SK-N-SH (cell line): ENCODE data around the gene OR2AG2. TPM values are rescaled to one million over a fixed set of nuclear protein-coding genes. Genes with fewer than 3 reads are reported as not detected.

Experiments
- CTCF ChIA-PET: fragments of 300-600, 350-600 bp; formaldehyde crosslinking; extraction: SDS; loops from one replicate; lab custom pipeline; 2021; lab: Yijun Ruan, JAX
- POLR2A ChIA-PET: fragments of 350-600 bp; sonication (Branson Sonifier 250); formaldehyde crosslinking; extraction: SDS; loops from one replicate; lab custom pipeline; 2020; ENCODE audit warnings: antibody characterized with exemption, inconsistent platforms; lab: Yijun Ruan, JAX
- DNase-seq: peaks from one replicate; pipeline ENCODE4 v3.0.0; 2012
- H2AFZ ChIP-seq: fragments of 200-600 bp; sonication (generic); 2 replicates; pipeline ENCODE4 v1.8.1; 2016; ENCODE audit warnings: antibody characterized with exemption, mild to moderate bottlenecking, low read depth
- H3F3A ChIP-seq: fragments of 200-600 bp; sonication (generic); replicated peaks from 2 replicates; pipeline ENCODE3; 2016; ENCODE audit warnings: antibody characterized with exemption, mild to moderate bottlenecking; ENCODE audit not compliant: insufficient read depth
- H3K27ac ChIP-seq, 2 experiments: fragments of 200-500 bp in 1 of 2; fragments of 200-600 bp in 1 of 2; sonication (Bioruptor generic) in 1 of 2; sonication (generic), shearing (Covaris generic) in 1 of 2; 2 replicates each; pipeline versions ENCODE4 v1.5.1 to v1.6.1; 2014 to 2016; ENCODE audit warnings: low read depth in 2 of 2, inconsistent platforms in 1 of 2, low read length in 1 of 2, mild to moderate bottlenecking in 1 of 2, mixed read lengths in 1 of 2
- H3K27me3 ChIP-seq: fragments of 200-600 bp; sonication (generic), shearing (Covaris generic); 2 replicates; pipeline ENCODE4 v1.6.1; 2016; ENCODE audit warnings: mixed run types; ENCODE audit not compliant: insufficient read depth
- H3K36me3 ChIP-seq, 2 experiments: fragments of 200-500 bp in 1 of 2; fragments of 200-600 bp in 1 of 2; sonication (Bioruptor generic) in 1 of 2; sonication (generic) in 1 of 2; replicated peaks in 1 of 2; 2 replicates each; pipeline versions ENCODE3 to v1.5.1; 2014 to 2016; ENCODE audit warnings: low read length in 1 of 2, mild to moderate bottlenecking in 1 of 2; ENCODE audit not compliant: insufficient read depth in 2 of 2, control insufficient read depth in 1 of 2
- H3K4me1 ChIP-seq, 2 experiments: fragments of 200-500 bp in 1 of 2; fragments of 200-600 bp in 1 of 2; sonication (Bioruptor generic) in 1 of 2; sonication (generic), shearing (Covaris generic) in 1 of 2; 2 replicates each; pipeline versions ENCODE4 v1.5.1 to v1.6.1; 2014 to 2016; ENCODE audit warnings: low read depth in 1 of 2, low read length in 1 of 2, mixed run types in 1 of 2; ENCODE audit not compliant: insufficient read depth in 2 of 2, control insufficient read depth in 1 of 2
- H3K4me2 ChIP-seq: fragments of 200-600 bp; sonication (generic), shearing (Covaris generic); 2 replicates; pipeline ENCODE4 v1.6.1; 2017; ENCODE audit warnings: mixed run types
- H3K4me3 ChIP-seq, 2 experiments: fragments of 200-500 bp in 1 of 2; fragments of 200-600 bp in 1 of 2; sonication (Bioruptor generic) in 1 of 2; sonication (generic), shearing (Covaris generic) in 1 of 2; 2 replicates each; pipeline versions ENCODE4 v1.5.1 to v1.8.1; 2014 to 2016; ENCODE audit warnings: low read depth in 2 of 2, inconsistent platforms in 1 of 2, low read length in 1 of 2, mild to moderate bottlenecking in 1 of 2, mixed read lengths in 1 of 2, moderate library complexity in 1 of 2
- H3K79me2 ChIP-seq: fragments of 200-600 bp; sonication (generic); 2 replicates; pipeline ENCODE4 v1.8.1; 2017; ENCODE audit warnings: mild to moderate bottlenecking; ENCODE audit not compliant: insufficient read depth
- H3K9ac ChIP-seq: fragments of 200-600 bp; sonication (generic); 2 replicates; pipeline ENCODE4 v1.6.1; 2017; ENCODE audit warnings: mixed run types
- H3K9me2 ChIP-seq: fragments of 200-600 bp; sonication (generic); 2 replicates; pipeline ENCODE4 v1.6.1; 2017; ENCODE audit warnings: mixed run types
- H3K9me3 ChIP-seq: fragments of 200-600 bp; sonication (generic); 2 replicates; pipeline ENCODE4 v1.6.1; 2017; ENCODE audit warnings: mixed run types, mild to moderate bottlenecking, moderate library complexity
- H4K20me1 ChIP-seq: fragments of 200-600 bp; sonication (generic); 2 replicates; pipeline ENCODE4 v1.6.1; 2017; ENCODE audit warnings: mild to moderate bottlenecking, mixed run types; ENCODE audit not compliant: insufficient read depth
- EZH2phosphoT487 ChIP-seq: fragments of 200-600 bp; sonication (generic); IDR thresholded peaks from 2 replicates; pipeline ENCODE4 v1.6.1; 2017; ENCODE audit warnings: low read depth, mixed run types, mild to moderate bottlenecking, antibody characterized with exemption, moderate library complexity, borderline replicate concordance
- FOSL2 ChIP-seq: IDR thresholded peaks from 2 replicates; pipeline ENCODE4 v1.4.0; 2012; ENCODE audit warnings: low read depth, mild to moderate bottlenecking, moderate library complexity, borderline replicate concordance
- FOXJ3 ChIP-seq: sonication (generic); formaldehyde crosslinking; IDR thresholded peaks from 2 replicates; pipeline ENCODE4 v1.5.1; 2020; ENCODE audit warnings: mild to moderate bottlenecking, missing genetic modification reagents
- GATA2 ChIP-seq: sonication (generic); formaldehyde crosslinking; IDR thresholded peaks from 2 replicates; pipeline ENCODE4 v1.5.0; 2020; ENCODE audit warnings: mild to moderate bottlenecking, missing genetic modification reagents
- MXI1 ChIP-seq: IDR thresholded peaks from 2 replicates; pipeline ENCODE4 v1.6.1; 2012; ENCODE audit warnings: mild to moderate bottlenecking, low read depth, low read length, improper control_type of control experiment
- RCOR1 ChIP-seq: fragments of 150-350 bp; IDR thresholded peaks from 2 replicates; pipeline ENCODE4 v1.6.1; 2017; ENCODE audit warnings: antibody characterized with exemption, low read length
- RXRA ChIP-seq: IDR thresholded peaks from 2 replicates; pipeline ENCODE4 v1.4.0; 2012; ENCODE audit warnings: low read depth, mild to moderate bottlenecking, borderline replicate concordance
- SMC3 ChIP-seq: IDR thresholded peaks from 2 replicates; pipeline ENCODE4 v1.6.1; 2012; ENCODE audit warnings: low read depth, low read length, improper control_type of control experiment
- TAF1 ChIP-seq: IDR thresholded peaks from 2 replicates; pipeline ENCODE4 v1.6.1; 2012; ENCODE audit warnings: low read depth, mild to moderate bottlenecking, low read length, moderate library complexity, borderline replicate concordance
- YY1 ChIP-seq: IDR thresholded peaks from 2 replicates; pipeline ENCODE4 v1.4.0; 2012; ENCODE audit warnings: low read depth, mild to moderate bottlenecking
- WGBS: methylation state at CpG from one replicate; pipeline ENCODE4 v1.1.6; 2017; ENCODE audit warnings: low lambda C conversion rate; 5-methylcytosine and 5-hydroxymethylcytosine counted together
- polyA plus RNA-seq, 3 experiments: library from polyadenylated mRNA; depleted of rRNA; stranded (reverse); fragments of >200 nt; gene quantifications; 2 replicates each; pipeline ENCODE4 v1.2.3, GENCODE V29; 2012
- TF ChIP-seq, protein P1 (sequence below): IDR thresholded peaks from 2 replicates; pipeline ENCODE4; 2012
- TF ChIP-seq, protein P2 (sequence below): fragments of 150-350 bp; IDR thresholded peaks from 2 replicates; pipeline ENCODE4 v1.6.1; 2017; ENCODE audit warnings: antibody characterized with exemption, low read length, low read depth, borderline replicate concordance

OR2AG2 gene
- polyA plus RNA-seq, 1 of the 3 experiments (the other 2 are of a cell fraction), result not detected

DNA sequence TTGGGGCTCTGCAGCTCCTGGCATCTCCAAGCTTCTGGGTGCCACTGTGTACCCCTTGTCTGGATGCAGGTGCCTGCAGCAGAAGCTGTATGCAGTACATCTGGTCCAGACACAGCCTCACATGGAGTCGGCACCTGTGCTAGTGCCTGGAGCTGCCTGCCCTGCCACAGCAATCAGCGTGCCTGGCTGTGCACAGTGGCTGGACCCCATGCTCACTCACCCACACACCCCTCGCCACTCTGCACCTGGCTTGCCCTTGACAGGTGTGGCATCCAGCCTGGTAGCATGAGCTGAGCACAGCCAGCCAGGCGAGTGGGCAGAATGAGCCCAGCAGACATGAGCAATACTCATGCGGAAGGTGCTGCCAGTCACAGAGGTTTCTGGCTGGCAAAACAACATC, 47.2 kb upstream of the OR2AG2 start:
- no peak overlapping the region for H3K9ac ChIP-seq
- no peak overlapping the region for H3K4me2 ChIP-seq
- POLR2A ChIA-PET, result no interaction called here
- H3K9me3 ChIP-seq, result no peaks in the 10 kb centered on the region
- no peaks in the 10 kb centered on the region for H3K36me3 ChIP-seq
- H3K27me3 ChIP-seq, result no peaks in the 10 kb centered on the region
- H3K4me3 ChIP-seq, result no peak overlapping the region
- DNase-seq, result no peak
- no peaks in the 10 kb centered on the region for H3F3A ChIP-seq
- H3K79me2 ChIP-seq, result no peaks in the 10 kb centered on the region
- H3K9me2 ChIP-seq, result no peaks in the 10 kb centered on the region
- 17% methylated on average over 2 of the region's 5 CpGs for WGBS
- CTCF ChIA-PET, result no interaction called here
- H4K20me1 ChIP-seq, result no peaks in the 10 kb centered on the region
- no peak overlapping the region for H3K27ac ChIP-seq
- H2AFZ ChIP-seq, result no peak overlapping the region
- no peak for TF ChIP-seq RXRA
- TF ChIP-seq YY1, result no peak
- TF ChIP-seq MXI1, result no peak
- TF ChIP-seq, protein P1, sequence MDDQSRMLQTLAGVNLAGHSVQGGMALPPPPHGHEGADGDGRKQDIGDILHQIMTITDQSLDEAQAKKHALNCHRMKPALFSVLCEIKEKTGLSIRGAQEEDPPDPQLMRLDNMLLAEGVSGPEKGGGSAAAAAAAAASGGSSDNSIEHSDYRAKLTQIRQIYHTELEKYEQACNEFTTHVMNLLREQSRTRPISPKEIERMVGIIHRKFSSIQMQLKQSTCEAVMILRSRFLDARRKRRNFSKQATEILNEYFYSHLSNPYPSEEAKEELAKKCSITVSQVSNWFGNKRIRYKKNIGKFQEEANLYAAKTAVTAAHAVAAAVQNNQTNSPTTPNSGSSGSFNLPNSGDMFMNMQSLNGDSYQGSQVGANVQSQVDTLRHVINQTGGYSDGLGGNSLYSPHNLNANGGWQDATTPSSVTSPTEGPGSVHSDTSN, result no peak
- no peaks in the 10 kb centered on the region for H3K4me1 ChIP-seq

DNA sequence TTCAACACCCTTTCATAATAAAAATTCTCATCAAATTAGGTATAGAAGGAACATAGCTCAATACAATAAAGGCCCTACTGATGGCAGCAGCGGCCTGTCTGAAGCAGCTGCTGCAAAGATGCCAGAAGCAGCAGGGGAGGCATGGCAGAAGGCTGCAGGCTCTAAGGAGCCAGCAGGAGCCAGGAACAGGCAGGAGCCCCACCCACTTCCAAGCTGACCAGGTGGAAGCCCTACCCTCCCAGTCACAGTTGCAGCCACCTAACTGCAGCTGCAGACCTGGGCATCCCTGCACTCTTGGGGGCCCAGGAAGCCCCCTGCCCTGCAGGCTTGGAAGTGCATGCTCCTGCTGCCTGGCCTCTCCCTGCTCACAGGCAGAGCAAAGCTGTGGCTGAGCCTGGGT, 45.9 kb upstream of the OR2AG2 start:
- H3K9me2 ChIP-seq, result no peaks in the 10 kb centered on the region
- no peaks in the 10 kb centered on the region for H4K20me1 ChIP-seq
- H3K27me3 ChIP-seq, result no peaks in the 10 kb centered on the region
- CTCF ChIA-PET, result no interaction called here
- 0% methylated on average over 1 of the region's 1 CpG for WGBS
- H3K9ac ChIP-seq, result no peak overlapping the region
- H2AFZ ChIP-seq, result no peak overlapping the region
- H3K4me3 ChIP-seq, result no peak overlapping the region
- POLR2A ChIA-PET, result no interaction called here
- H3K79me2 ChIP-seq, result no peaks in the 10 kb centered on the region
- no peaks in the 10 kb centered on the region for H3K36me3 ChIP-seq
- H3K4me1 ChIP-seq, result no peaks in the 10 kb centered on the region
- H3F3A ChIP-seq, result no peaks in the 10 kb centered on the region
- no peaks in the 10 kb centered on the region for H3K9me3 ChIP-seq
- no peak overlapping the region for H3K4me2 ChIP-seq
- no peak overlapping the region for H3K27ac ChIP-seq
- DNase-seq, result no peak
- TF ChIP-seq RCOR1, result no peak
- TF ChIP-seq FOXJ3, result no peak
- TF ChIP-seq FOSL2, result no peak
- TF ChIP-seq SMC3, result no peak
- TF ChIP-seq EZH2phosphoT487, result no peak
- TF ChIP-seq, protein P2, sequence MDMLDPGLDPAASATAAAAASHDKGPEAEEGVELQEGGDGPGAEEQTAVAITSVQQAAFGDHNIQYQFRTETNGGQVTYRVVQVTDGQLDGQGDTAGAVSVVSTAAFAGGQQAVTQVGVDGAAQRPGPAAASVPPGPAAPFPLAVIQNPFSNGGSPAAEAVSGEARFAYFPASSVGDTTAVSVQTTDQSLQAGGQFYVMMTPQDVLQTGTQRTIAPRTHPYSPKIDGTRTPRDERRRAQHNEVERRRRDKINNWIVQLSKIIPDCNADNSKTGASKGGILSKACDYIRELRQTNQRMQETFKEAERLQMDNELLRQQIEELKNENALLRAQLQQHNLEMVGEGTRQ, result no peak
- TF ChIP-seq RXRA, result no peak
- TF ChIP-seq TAF1, result no peak
- no peak for TF ChIP-seq GATA2
- TF ChIP-seq, all 33 proteins: peak for 0
